HG02840 (cell line): ENCODE measurements around the gene ERVV-1.
"Not testable (repeated sequence)": the region's sequence is repeated elsewhere in the genome, so short reads cannot be mapped to it uniquely, and the experiment has no call there.

Experiments used
- ATAC-seq: cut with Tn5 transposase; IDR thresholded peaks from one replicate; pipeline ENCODE4 v1.9.1; 2021; ENCODE audit warnings: mild to moderate bottlenecking, moderate library complexity, moderate number of reproducible peaks; ENCODE audit not compliant: unreplicated experiment, low FRiP score

The ERVV-1 gene

GRCh38 chr19:53015730-53016129 is 2.0 kb downstream of the ERVV-1 start:
- ATAC-seq, result no peak

GRCh38 chr19:53019684-53020083 is 6.0 kb downstream of the ERVV-1 start:
- no peak for ATAC-seq

- ATAC-seq, result not testable (repeated sequence)
Measured at GRCh38 chr19:53028306-53028705, 14.6 kb downstream of the ERVV-1 start.

GRCh38 chr19:53034054-53034453 is 20.3 kb downstream of the ERVV-1 start:
- no peak for ATAC-seq

GRCh38 chr19:53034948-53035675 is 21.4 kb downstream of the ERVV-1 start:
- ATAC-seq, result no peak

GRCh38 chr19:53037101-53038097 is 23.7 kb downstream of the ERVV-1 start:
- no peak for ATAC-seq

- ATAC-seq, result no peak
Measured at GRCh38 chr19:53041366-53041765, 27.6 kb downstream of the ERVV-1 start.

- no peak for ATAC-seq
Measured at GRCh38 chr19:53045536-53045935, 31.8 kb downstream of the ERVV-1 start.

- ATAC-seq, result no peak
Measured at GRCh38 chr19:53047379-53047778, 33.7 kb downstream of the ERVV-1 start.

- no peak for ATAC-seq
Measured at GRCh38 chr19:53055117-53055516, 41.4 kb downstream of the ERVV-1 start.

- no peak for ATAC-seq
Measured at GRCh38 chr19:53057904-53058580, 44.3 kb downstream of the ERVV-1 start.
